SIG-M5 treated with dmso at 0.1 percent for 504 hours (cell line): Measurements from ENCODE around the gene ANKRD39.
"Not testable (repeated sequence)": the region's sequence is repeated elsewhere in the genome, so short reads cannot be mapped to it uniquely, and the experiment has no call there.

ENCODE experiments used
- DNase-seq: peaks from one replicate; lab custom pipeline; 2025; ENCODE audit not compliant: unreplicated experiment; lab: John Stamatoyannopoulos, UW

The ANKRD39 gene

GRCh38 chr2:96857667-96858372, at the start of gene ANKRD39:
ANKRD39 (minus strand) TSS chr2:96858016; CDS start chr2:96857987, 29 bp downstream.
- peak; percentile 99 for DNase-seq

DNA sequence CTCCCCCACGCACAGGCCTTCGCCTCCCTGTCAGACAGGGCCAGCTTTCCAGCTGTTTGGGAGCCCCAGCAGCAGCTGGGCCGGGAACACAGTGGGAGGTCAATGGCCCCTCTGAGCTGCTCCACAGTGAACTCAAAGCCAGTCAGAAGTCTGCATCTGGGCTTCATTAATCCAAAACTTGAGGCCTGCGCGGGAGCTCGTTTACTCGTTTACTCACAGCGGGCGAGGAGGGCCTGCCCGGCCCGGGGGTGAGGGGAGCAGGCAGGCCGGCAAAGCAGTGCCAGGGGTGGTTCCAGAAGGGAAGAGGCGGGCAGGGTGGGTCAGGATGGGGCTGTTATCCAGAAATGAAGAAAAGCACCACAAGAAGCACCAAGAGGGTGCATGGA, 48.9 kb upstream of the ANKRD39 start:
- no peak for DNase-seq

DNA sequence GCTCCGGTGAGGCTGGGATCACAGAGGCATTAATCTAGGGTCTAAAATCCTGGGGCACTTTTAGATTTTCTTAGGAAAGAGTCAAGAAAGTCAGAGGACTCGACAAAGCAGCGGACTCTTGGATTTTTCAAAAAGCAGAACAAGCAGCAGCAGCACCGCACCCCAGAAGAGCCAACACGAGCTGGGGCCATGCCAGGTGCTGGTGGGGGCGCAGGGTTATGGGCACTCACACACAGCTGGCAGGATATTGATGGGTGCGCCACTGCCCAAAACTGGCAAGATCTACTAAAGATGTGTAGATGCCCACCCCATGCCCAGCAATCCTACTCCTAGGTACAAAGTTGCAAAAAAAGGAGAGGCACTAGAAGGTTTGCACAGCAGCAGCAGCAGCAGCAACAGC, 46.0 kb upstream of the ANKRD39 start:
- no peak for DNase-seq

DNA sequence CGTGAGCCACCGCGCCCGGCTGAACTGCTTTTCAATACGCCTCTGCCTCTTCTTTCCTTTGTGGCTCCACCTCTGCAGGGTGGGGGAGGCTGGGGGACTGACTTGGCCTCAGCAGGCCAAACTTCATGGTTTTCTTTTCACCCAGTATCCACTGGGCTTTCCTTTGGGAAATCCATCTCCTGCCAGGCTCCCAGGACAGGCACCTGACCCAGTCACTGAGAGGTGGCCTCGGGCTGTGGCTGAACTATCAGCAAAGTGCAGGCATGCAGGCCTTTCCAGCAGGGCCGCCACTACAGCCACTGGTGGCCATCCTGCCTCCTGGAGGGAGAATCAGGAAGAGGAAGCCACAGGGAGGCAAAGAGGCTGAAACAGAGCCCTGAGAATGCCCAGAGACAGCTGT, 45.5 kb upstream of the ANKRD39 start:
- no peak for DNase-seq

DNA sequence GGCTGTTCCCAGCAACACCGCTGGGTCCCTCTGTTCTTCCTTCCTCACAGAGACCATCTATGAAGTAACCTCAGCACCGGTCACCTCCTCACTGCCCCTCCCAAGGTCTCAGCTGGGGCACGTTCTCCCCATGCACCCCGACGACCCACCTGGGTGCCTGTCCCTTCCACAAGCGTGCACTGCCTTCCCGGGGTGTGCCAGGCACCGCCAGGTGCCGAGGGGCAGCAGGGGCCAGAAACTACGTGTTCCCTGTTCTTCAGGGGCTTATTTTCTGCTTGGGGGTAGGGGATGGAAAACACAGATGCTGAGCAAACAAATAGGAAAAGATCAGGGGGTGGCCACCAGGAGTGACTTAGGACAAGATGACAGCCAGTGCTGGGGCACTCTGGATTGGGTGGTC, 42.4 kb upstream of the ANKRD39 start:
- no peak for DNase-seq

DNA sequence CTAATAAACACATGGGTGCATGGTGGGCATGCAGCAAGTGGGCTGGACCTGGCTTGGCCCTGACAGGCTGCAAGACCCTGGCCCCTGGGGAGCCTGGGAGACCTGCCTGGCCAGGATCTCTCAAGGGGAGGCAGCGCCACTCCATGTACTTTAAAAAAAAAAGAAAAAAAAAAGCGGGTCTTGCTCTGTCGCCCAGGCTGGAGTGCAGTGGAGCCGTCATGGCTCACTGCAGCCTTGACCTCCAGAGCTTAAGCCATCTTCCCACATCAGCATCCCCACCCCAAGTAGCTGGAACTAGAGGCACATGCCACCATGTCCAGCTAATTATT, 41.6 kb upstream of the ANKRD39 start:
- DNase-seq: no peak

- DNase-seq: no peak
Observed at GRCh38 chr2:96898641-96899412, 41.0 kb upstream of the ANKRD39 start.

DNA sequence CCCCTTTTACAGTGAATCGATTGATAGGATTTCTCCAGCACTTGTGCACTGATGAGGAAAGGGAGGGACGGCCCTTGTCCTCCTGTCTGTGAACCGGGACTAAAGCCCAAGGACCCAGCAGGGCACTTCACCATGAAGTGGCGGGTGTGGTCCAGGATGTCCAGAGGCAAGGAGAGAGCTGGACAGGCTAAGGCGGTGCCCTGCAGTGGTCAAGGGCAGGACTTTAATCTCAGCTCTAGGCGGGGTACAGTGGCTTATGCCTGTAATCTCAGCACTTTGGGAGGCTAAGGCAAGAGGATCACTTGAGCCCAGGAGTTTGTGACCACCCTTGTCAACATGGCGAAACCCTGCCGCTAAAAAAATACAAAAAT, 40.3 kb upstream of the ANKRD39 start:
- DNase-seq: no peak

- DNase-seq: no peak
Observed at GRCh38 chr2:96897491-96898134, 39.8 kb upstream of the ANKRD39 start.

DNA sequence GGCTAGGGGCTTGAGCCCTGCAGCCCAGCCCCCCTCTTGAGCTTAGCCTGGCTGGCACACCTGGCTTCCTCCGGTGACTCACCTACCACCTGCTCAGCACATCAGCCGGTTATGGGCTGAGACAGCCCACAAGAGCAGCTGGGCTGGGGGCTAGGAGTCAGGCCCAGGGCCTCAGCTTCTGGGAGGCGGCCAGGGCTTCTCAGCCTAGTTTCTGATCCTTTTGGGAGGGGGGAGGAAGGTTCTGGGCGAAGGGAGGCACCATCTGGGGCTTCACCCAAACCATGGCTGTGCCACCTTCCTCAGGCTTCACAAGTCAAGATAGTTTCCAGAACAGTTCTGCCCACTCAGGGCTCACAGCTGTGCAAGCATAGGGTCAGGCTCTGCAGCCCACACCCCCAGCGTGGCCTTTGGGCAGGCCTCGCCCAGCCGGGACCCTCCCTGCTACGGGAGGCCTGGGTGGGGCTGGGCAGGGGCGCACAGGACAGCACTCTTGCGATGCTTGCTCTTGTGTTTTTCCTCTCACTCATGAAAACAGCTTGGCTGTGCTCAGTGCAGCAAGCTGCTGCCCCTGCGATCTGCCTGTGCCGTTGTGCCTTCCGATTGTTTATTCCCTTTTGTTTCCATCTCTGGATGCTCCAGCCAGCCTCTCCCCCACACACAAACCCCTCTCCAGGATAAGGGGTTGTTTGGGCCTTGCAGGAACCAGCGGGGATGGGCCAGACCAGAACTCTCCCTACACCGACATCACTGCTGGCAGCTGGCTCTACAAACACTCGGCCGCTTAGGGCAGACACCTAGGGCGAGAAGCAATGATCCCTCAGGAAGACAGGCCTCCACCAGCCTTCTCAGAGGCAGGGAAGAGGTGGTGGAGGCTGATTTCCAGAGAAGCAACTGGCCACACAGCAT, 38.2 kb upstream of the ANKRD39 start:
- DNase-seq: no peak

DNA sequence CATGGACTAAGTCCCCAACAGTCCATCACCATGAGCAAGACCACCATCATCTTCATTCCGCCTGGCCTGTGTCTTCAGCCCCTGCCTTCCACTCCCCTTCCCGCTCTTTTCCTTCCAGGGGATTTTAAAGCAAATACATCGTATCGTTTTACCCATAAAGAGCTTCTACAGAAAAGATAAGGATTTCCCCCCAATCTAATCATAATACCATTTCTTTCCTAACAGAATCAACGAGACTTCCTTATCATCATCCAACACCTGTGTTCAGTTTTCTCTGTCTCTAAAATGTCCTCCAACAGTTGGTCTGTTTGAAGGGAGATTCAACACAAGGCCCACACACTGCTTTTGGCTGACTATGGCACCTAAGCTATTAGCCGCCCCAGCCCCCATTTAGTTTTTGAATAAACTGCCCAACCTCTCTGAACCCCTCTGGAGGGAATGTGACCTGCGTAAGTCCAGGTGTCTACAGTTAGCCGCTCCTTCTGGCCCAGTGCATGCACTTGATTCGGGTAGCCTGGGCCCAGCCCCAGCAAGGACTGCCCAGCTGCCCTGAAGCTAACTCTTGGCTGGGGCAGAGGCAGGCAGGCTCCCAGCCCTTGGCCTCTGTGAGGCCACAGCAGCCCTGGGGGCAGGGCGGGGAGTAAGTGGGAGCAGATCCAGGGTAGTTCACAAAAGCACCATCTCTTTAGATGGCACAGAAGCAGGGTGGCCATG, 37.4 kb upstream of the ANKRD39 start:
- no peak for DNase-seq

GRCh38 chr2:96894151-96894531, 36.3 kb upstream of the ANKRD39 start:
- DNase-seq: no peak

DNA sequence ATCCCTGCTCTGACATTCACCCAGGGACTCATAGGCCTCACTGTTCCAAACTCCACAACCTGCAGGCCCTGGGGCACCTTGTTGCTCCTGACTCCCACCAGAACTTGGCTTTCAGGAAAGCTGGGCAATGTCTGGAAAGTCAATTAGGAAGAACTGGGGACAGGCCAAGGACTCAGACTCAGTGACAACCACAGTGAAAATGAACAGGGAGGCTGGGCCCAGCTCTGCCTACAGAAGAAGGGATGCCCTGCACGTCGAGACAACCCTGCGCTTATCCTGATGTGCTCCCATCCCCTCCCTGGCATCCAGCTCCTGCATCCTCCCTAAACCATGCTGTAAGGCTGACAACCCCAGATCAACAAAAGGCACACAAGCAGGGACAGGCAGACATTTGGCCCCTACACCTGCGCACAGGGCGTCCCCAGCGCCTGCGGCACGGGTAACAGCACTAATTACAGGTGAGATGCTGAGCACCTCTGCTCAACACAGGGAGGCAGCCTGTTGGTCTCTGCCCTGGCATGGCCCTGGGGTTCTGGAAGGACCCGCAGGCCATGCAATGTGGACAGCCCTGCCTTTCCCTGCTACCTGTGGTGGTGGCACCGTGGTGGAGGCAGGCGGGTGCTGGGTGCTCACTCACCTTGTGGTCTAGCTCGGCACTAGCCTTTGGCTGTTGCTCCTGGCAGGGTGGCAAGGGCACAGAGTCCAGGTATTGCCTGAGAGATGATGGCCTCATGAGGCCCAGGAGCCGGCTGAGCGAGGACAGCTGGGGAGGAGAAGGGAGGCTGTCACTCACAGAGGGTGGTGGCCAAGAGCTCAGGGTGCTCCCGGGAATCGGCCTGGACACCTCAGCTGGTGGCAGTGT, 35.7 kb upstream of the ANKRD39 start:
- DNase-seq: no peak

GRCh38 chr2:96891591-96892333, 33.9 kb upstream of the ANKRD39 start:
- no peak for DNase-seq

GRCh38 chr2:96890726-96891385, 33.0 kb upstream of the ANKRD39 start:
- DNase-seq: no peak

DNA sequence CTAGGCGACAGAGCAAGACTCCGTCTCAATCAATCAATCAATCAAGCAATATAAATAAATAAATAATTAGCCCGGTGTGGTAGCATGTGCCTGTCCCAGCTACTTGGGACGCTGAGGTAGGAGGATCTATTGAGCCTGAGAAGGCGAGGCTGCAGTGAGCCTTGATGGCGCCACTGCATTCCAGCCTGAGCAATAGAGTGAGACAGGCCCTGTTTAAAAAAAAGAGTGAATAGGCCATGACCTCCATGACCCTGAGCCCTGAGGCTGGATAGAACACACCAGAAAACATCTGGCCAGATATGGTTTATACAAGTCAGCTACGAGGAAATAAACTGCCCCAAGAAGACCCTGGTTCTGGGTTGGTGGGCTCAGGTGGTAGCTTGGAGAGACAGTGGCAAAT, 32.4 kb upstream of the ANKRD39 start:
- no peak for DNase-seq

DNA sequence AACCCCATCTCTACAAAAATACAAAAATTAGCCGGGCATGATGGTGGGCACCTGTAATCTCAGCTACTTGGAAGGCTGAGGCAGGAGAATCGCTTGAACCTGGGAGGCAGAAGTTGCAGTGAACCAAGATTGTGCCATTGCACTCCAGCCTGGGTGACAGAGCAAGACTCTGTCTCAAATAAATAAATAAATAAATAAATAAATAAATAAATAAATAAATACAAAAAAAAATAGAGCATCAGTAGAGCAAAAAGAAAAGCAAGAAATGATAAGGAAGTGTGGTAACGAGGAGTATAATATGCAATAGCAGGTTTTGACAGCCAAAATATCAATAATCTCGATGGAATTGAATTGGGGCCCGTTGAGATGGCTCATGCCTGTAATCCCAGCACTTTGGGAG, 31.7 kb upstream of the ANKRD39 start:
- not testable (repeated sequence) for DNase-seq
